Activated naive CD4-positive, alpha-beta T cell (primary cell): ENCODE results near the gene TBXAS1.

ENCODE experiments used
- DNase-seq, 4 experiments: peaks; one replicate each; lab custom pipeline; 2025; lab: John Stamatoyannopoulos, UW

The TBXAS1 gene

GRCh38 chr7:139829025-139829774 is at the start of gene TBXAS1:
Gene TBXAS1 (plus strand): TSS chr7:139829264. CDS start chr7:139829391, 127 bp downstream.
- no peak for DNase-seq

GRCh38 chr7:139782932-139783331 is 46.1 kb upstream of the TBXAS1 start:
- no peak for DNase-seq

DNA sequence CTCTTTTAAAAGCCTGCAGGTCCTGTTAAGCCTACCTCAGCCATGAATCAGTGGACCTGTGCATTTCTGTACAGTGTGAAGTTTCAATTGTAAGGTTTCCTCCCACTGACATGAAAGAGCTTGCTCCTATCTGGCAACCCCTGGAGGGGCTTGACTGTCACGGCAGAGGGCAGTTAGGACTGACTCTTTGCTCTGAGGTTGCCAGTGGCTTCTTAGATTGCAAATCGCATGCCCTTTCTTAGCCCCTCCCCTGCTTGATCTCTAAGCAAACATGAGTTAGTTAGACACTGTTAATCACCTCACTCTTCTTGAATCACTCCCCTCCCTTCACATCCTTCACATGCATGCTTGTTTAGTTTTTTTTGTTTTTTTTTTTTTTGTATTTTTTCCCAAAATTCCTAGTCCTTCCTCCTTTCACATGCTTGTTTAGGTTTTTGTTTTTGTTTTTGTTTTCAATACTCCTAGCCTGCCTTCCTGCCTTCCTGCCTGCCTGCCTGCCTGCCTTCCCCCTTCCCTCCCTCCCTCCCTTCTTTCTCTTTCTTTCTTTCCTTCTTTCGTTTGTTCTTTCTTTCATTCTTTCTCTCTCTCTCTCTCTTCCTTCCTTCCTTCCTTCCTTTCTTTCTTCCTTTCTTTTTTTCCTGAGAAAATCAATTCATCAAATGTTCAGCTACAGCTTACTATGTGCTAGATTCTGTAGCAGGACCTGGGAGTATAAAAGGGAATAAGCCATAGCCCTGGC is 45.2 kb upstream of the TBXAS1 start:
- no peak for DNase-seq

- no peak for DNase-seq
These were observed 44.4 kb upstream of the TBXAS1 start for GRCh38 chr7:139784648-139785047.

- DNase-seq = no peak
These were observed 37.7 kb upstream of the TBXAS1 start for GRCh38 chr7:139791316-139791715.

DNA sequence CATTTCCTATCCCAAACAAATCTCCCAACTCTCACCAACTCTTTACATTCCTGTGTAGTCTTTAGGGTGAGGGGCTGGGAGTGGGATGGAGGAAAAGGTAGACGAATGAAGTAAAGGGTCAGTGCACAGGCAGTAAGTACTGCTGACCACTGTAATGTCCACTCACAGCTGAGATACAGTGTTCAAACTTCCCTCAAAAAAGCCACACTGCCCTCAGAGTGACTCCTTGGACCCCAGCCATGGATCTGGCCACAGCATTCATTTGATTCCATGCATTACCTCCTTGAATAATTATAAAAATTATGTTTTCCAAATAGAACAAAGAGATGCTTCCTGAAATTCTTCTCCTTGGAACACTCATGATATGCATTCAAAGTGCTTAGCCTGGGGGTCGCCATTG is 31.5 kb upstream of the TBXAS1 start:
- DNase-seq = no peak

GRCh38 chr7:139798221-139798620 is 30.8 kb upstream of the TBXAS1 start:
- no peak for DNase-seq

- no peak for DNase-seq
These were observed 30.2 kb upstream of the TBXAS1 start for GRCh38 chr7:139798892-139799291.

DNA sequence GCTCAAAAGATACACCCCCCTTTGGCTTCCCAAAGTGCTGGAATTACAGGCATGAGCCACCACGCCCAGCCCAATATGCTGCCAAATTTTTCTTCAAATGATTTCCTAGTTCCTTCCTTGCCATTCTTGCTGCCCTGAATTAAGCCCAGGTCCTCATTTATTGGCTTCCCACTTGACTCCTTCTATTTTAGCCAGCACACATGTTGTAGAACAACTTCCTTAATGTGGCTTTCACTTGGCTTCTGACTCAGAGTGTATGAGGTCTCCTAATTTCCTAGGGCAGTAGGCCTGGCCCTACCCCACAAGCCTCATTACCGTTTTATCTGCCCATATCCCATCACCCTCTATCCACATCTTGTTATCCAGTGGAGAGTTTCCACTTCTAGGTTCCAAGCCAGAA is 29.5 kb upstream of the TBXAS1 start:
- no peak for DNase-seq

DNA sequence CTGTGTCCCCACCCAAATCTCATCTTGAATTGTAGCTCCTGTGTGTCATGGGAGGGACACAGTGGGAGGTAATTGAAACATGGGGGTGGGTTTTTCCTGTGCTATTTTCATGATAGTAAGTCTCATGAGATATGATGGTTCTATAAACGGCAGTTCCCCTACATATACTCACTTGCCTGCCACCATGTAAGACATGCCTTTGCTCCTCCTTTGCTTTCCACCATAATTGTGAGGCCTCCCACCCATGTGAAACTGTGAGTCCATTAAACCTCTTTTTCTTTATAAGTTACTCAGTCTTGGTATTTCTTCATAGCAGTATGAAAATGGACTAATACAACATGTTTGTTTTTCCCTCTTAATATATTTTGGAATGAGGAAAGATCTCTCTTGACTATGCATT is 24.5 kb upstream of the TBXAS1 start:
- no peak for DNase-seq

DNA sequence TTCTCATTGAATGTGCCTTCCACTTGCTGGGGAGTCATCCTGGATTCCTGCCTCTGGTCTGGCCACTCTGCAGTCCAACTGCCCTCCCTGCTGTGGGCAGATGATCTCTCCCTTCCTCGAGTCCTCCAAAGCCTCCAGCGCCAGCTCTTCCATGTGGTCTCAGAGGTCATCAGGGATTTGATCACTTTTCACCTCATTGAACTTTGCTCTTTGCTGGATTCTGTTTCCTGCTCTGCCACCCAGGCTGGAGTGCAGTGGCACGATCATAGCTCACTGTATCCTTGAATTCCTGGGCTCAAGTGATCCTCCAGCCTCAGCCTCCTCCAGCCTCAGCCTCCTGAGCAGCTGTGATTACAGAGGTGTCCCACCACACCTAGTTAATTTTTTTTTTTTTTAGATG is 22.1 kb upstream of the TBXAS1 start:
- DNase-seq = no peak

GRCh38 chr7:139808427-139808826 is 20.6 kb upstream of the TBXAS1 start:
- DNase-seq = no peak

DNA sequence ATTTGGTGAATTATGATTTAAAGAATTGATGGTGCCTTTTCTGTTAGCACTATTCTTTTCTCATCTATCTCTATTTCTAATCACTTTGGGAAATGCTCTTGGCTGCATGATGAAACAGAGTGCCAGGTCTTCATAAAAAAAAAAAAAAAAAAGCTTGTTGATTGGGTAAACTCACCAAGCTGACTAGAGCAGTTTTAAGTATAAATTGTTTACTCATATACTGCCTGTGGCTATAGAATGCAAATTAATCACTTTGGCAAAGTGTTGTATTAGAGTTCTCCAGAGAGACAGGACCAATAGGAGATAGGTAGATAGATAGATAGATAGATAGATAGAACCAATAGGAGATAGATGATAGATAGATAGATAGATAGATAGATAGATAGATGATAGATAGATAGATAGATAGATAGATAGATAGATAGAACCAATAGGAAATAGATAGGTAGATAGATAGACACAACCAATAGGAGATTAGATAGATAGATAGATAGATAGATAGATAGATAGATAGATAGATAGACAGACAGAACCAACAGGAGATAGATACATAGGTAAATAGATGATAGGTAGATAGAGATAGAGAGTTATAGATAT is 20.1 kb upstream of the TBXAS1 start:
- DNase-seq = no peak

- no peak for DNase-seq
These were observed 18.0 kb upstream of the TBXAS1 start for GRCh38 chr7:139811066-139811465.

- DNase-seq = no peak
These were observed 15.9 kb upstream of the TBXAS1 start for GRCh38 chr7:139813151-139813550.

DNA sequence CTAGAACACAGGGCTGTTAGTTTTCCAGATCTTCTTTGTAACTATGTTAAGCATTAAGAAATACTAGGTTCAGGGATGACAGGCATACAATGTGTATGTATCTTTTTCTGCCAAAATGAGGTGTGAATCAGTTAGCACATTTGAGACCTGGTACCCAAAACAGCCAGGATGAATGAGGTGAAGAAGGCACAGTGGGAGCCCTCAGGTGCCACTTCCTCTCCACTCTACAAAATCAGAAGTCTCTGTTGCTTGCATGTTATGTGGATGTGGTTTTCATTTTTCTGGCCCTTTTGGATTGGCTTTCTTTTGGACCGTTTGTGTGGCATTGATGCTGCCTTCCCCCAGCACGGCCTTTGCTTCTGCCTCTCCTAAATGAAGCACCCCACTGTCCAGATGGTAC is 15.4 kb upstream of the TBXAS1 start:
- no peak for DNase-seq

DNA sequence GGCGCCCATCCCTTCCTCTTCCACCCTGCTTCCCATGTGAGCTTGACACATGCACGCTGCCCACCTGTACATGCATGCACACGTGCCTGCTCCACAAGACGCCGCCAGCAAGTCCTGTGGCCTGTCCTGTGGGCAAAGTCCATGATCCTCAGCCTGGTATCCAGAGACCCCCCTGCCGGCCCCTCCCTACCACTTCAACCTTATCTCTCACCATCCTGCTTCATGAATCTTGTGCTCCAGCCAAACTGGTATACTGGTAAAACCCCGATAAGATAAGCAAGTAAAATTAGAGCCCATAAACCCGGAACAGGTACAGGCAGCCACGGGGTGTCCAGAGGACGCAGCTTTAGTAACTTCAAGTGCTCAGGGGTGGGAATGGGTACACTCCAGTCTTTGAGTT is 11.8 kb upstream of the TBXAS1 start:
- DNase-seq = no peak

- DNase-seq = no peak
These were observed 9.0 kb upstream of the TBXAS1 start for GRCh38 chr7:139820089-139820488.

GRCh38 chr7:139821349-139822105 is 7.5 kb upstream of the TBXAS1 start:
- DNase-seq = no peak

DNA sequence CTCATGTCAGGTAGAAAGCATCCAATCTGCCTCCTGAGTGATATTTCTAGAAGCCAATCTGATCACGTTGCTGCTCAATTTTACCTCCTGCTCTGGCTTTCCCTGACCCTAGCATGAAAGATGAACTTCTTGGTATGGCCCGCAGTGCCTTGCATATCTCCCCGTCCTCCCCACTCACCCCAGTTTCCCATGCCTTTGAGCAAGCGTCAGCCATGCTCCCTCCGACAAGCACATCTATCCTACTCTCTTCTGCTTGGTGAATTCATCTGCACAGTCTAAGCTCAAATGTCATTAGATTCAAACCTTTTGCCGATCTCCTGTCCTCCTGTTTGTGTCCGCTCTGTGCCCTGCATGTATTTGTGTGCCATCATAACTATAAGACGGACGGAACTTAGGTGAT is 6.2 kb upstream of the TBXAS1 start:
- DNase-seq = no peak

- DNase-seq = no peak
These were observed 5.0 kb upstream of the TBXAS1 start for GRCh38 chr7:139823959-139824521.

DNA sequence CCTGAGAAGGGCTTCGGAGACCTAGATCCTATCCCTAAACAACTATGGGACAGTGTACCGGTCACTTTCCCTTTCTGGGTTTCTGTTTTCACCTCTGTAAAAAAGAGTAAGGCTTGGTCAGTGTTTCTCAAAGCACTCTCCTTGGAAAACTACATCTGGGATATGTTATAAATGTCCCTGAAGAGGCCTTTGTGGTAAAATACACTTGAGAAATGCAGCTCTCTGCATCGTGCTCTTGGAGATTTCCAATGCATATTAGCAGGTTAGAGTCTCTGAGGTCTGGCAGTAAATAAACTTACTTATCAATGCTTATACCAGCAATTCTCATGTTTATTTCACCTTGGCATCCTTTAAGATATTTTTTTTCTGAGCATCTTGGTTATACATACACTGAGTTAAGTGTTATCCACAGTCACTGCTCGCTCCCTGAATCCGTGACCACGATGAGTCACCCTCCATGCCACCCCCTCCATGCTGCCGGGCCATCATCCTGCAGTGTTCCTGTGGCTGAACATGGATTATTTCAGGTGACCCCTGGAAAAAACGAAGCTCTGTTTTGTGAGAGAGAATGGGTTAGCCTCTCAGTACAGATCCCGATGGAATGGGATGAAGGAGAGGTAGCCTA is 3.3 kb upstream of the TBXAS1 start:
- DNase-seq = no peak
